ENCODE measurements around the gene HIVEP3.

HIVEP3 gene

GRCh38 chr1:41681331-41682098 lies 237.2 kb downstream of the HIVEP3 start:
- Histone ChIP-seq H3K9ac (ENCODE audit: low read depth, low read length) (no peak overlapping the region), H3K27me3 (ENCODE audit: control insufficient read depth, insufficient read depth, low read length) (no peaks in the 10 kb centered on the region), H3K4me1 (ENCODE audit: control insufficient read depth, insufficient read depth, low read length) (no peaks in the 10 kb centered on the region), H3K4me3 (ENCODE audit: low read depth, low read length) (no peak overlapping the region), H3K9me3 (ENCODE audit: control insufficient read depth, insufficient read depth, low read length) (no peaks in the 10 kb centered on the region), H3K27ac (ENCODE audit: low read depth, low read length) (no peak overlapping the region), H3K36me3 (ENCODE audit: control insufficient read depth, insufficient read depth, low read length) (no peaks in the 10 kb centered on the region)

GRCh38 chr1:41679994-41680393 lies 238.7 kb downstream of the HIVEP3 start:
- Histone ChIP-seq H3K36me3 (ENCODE audit: control insufficient read depth, insufficient read depth, low read length) (no peaks in the 10 kb centered on the region), H3K9me3 (ENCODE audit: control insufficient read depth, insufficient read depth, low read length) (no peaks in the 10 kb centered on the region), H3K4me3 (ENCODE audit: low read depth, low read length) (no peak overlapping the region), H3K4me1 (ENCODE audit: control insufficient read depth, insufficient read depth, low read length) (no peaks in the 10 kb centered on the region), H3K27ac (ENCODE audit: low read depth, low read length) (no peak overlapping the region), H3K27me3 (ENCODE audit: control insufficient read depth, insufficient read depth, low read length) (no peaks in the 10 kb centered on the region), H3K9ac (ENCODE audit: low read depth, low read length) (no peak overlapping the region)

- Histone ChIP-seq H3K9me3 (ENCODE audit: control insufficient read depth, insufficient read depth, low read length) (no peaks in the 10 kb centered on the region), H3K4me3 (ENCODE audit: low read depth, low read length) (no peak overlapping the region), H3K27ac (ENCODE audit: low read depth, low read length) (no peak overlapping the region), H3K9ac (ENCODE audit: low read depth, low read length) (no peak overlapping the region), H3K4me1 (ENCODE audit: control insufficient read depth, insufficient read depth, low read length) (no peaks in the 10 kb centered on the region), H3K27me3 (ENCODE audit: control insufficient read depth, insufficient read depth, low read length) (no peaks in the 10 kb centered on the region), H3K36me3 (ENCODE audit: control insufficient read depth, insufficient read depth, low read length) (no peaks in the 10 kb centered on the region)
These were observed 239.2 kb downstream of the HIVEP3 start for GRCh38 chr1:41679531-41679930.

GRCh38 chr1:41678111-41678878 lies 240.4 kb downstream of the HIVEP3 start:
- Histone ChIP-seq H3K4me3 (ENCODE audit: low read depth, low read length) (no peak overlapping the region), H3K36me3 (ENCODE audit: control insufficient read depth, insufficient read depth, low read length) (no peaks in the 10 kb centered on the region), H3K9me3 (ENCODE audit: control insufficient read depth, insufficient read depth, low read length) (no peaks in the 10 kb centered on the region), H3K27me3 (ENCODE audit: control insufficient read depth, insufficient read depth, low read length) (no peaks in the 10 kb centered on the region), H3K27ac (ENCODE audit: low read depth, low read length) (no peak overlapping the region), H3K9ac (ENCODE audit: low read depth, low read length) (no peak overlapping the region), H3K4me1 (ENCODE audit: control insufficient read depth, insufficient read depth, low read length) (no peaks in the 10 kb centered on the region)

GRCh38 chr1:41677620-41678019 lies 241.1 kb downstream of the HIVEP3 start:
- H3K36me3 ChIP-seq (ENCODE audit: control insufficient read depth, insufficient read depth, low read length): no peaks in the 10 kb centered on the region
- H3K9ac ChIP-seq (ENCODE audit: low read depth, low read length): no peak overlapping the region
- H3K27me3 ChIP-seq (ENCODE audit: control insufficient read depth, insufficient read depth, low read length): no peaks in the 10 kb centered on the region
- H3K9me3 ChIP-seq (ENCODE audit: control insufficient read depth, insufficient read depth, low read length): no peaks in the 10 kb centered on the region
- no peak overlapping the region for H3K4me3 ChIP-seq (ENCODE audit: low read depth, low read length)
- no peak overlapping the region for H3K27ac ChIP-seq (ENCODE audit: low read depth, low read length)
- H3K4me1 ChIP-seq (ENCODE audit: control insufficient read depth, insufficient read depth, low read length): 0 out of 2 replicates have a peak, but pooled peaks cover 1% of the 10 kb centered on the region

- H3K4me3 ChIP-seq (ENCODE audit: low read depth, low read length): no peak overlapping the region
- H3K4me1 ChIP-seq (ENCODE audit: control insufficient read depth, insufficient read depth, low read length): 0 out of 2 replicates have a peak, but pooled peaks cover 6% of the 10 kb centered on the region
- no peaks in the 10 kb centered on the region for H3K27me3 ChIP-seq (ENCODE audit: control insufficient read depth, insufficient read depth, low read length)
- H3K36me3 ChIP-seq (ENCODE audit: control insufficient read depth, insufficient read depth, low read length): no peaks in the 10 kb centered on the region
- no peak overlapping the region for H3K9ac ChIP-seq (ENCODE audit: low read depth, low read length)
- H3K27ac ChIP-seq (ENCODE audit: low read depth, low read length): no peak overlapping the region
- H3K9me3 ChIP-seq (ENCODE audit: control insufficient read depth, insufficient read depth, low read length): no peaks in the 10 kb centered on the region
These were observed 243.3 kb downstream of the HIVEP3 start for GRCh38 chr1:41675401-41675800.

- Histone ChIP-seq H3K4me3 (ENCODE audit: low read depth, low read length) (no peak overlapping the region), H3K4me1 (ENCODE audit: control insufficient read depth, insufficient read depth, low read length) (0 out of 2 replicates have a peak, but pooled peaks cover 6% of the 10 kb centered on the region), H3K36me3 (ENCODE audit: control insufficient read depth, insufficient read depth, low read length) (no peaks in the 10 kb centered on the region), H3K27ac (ENCODE audit: low read depth, low read length) (no peak overlapping the region), H3K9ac (ENCODE audit: low read depth, low read length) (no peak overlapping the region), H3K9me3 (ENCODE audit: control insufficient read depth, insufficient read depth, low read length) (no peaks in the 10 kb centered on the region), H3K27me3 (ENCODE audit: control insufficient read depth, insufficient read depth, low read length) (no peaks in the 10 kb centered on the region)
These were observed 244.2 kb downstream of the HIVEP3 start for GRCh38 chr1:41674522-41674921.

GRCh38 chr1:41673806-41674205 lies 244.9 kb downstream of the HIVEP3 start:
- Histone ChIP-seq H3K4me1 (ENCODE audit: control insufficient read depth, insufficient read depth, low read length) (0 out of 2 replicates have a peak, but pooled peaks cover 6% of the 10 kb centered on the region), H3K9me3 (ENCODE audit: control insufficient read depth, insufficient read depth, low read length) (no peaks in the 10 kb centered on the region), H3K36me3 (ENCODE audit: control insufficient read depth, insufficient read depth, low read length) (no peaks in the 10 kb centered on the region), H3K27me3 (ENCODE audit: control insufficient read depth, insufficient read depth, low read length) (no peaks in the 10 kb centered on the region), H3K4me3 (ENCODE audit: low read depth, low read length) (no peak overlapping the region), H3K9ac (ENCODE audit: low read depth, low read length) (no peak overlapping the region), H3K27ac (ENCODE audit: low read depth, low read length) (no peak overlapping the region)

- Histone ChIP-seq H3K4me1 (ENCODE audit: control insufficient read depth, insufficient read depth, low read length) (0 out of 2 replicates have a peak, but pooled peaks cover 6% of the 10 kb centered on the region), H3K4me3 (ENCODE audit: low read depth, low read length) (no peak overlapping the region), H3K36me3 (ENCODE audit: control insufficient read depth, insufficient read depth, low read length) (no peaks in the 10 kb centered on the region), H3K27me3 (ENCODE audit: control insufficient read depth, insufficient read depth, low read length) (no peaks in the 10 kb centered on the region), H3K9ac (ENCODE audit: low read depth, low read length) (no peak overlapping the region), H3K27ac (ENCODE audit: low read depth, low read length) (no peak overlapping the region), H3K9me3 (ENCODE audit: control insufficient read depth, insufficient read depth, low read length) (no peaks in the 10 kb centered on the region)
These were observed 245.3 kb downstream of the HIVEP3 start for GRCh38 chr1:41673378-41673777.

- Histone ChIP-seq H3K9ac (ENCODE audit: low read depth, low read length) (no peak overlapping the region), H3K4me3 (ENCODE audit: low read depth, low read length) (no peak overlapping the region), H3K27me3 (ENCODE audit: control insufficient read depth, insufficient read depth, low read length) (no peaks in the 10 kb centered on the region), H3K4me1 (ENCODE audit: control insufficient read depth, insufficient read depth, low read length) (0 out of 2 replicates have a peak, but pooled peaks cover 6% of the 10 kb centered on the region), H3K36me3 (ENCODE audit: control insufficient read depth, insufficient read depth, low read length) (no peaks in the 10 kb centered on the region), H3K9me3 (ENCODE audit: control insufficient read depth, insufficient read depth, low read length) (no peaks in the 10 kb centered on the region), H3K27ac (ENCODE audit: low read depth, low read length) (no peak overlapping the region)
These were observed 245.9 kb downstream of the HIVEP3 start for GRCh38 chr1:41672641-41673361.
